Fibroblast of lung (primary cell): Measurements from ENCODE around the gene NXN. TPM values are rescaled to one million over a fixed set of nuclear protein-coding genes. Genes with fewer than 3 reads are reported as not detected.

Source experiments
- DNase-seq, 2 donors: peaks; one replicate each; pipeline versions ENCODE4 v3.0.0 to v3.0.0-alpha.2; 2010; ENCODE audit warnings: low read depth in 2 of 2
- H2AFZ ChIP-seq: 2 replicates; pipeline ENCODE4 v1.5.1; 2012; ENCODE audit warnings: low read length, control low read depth, inconsistent platforms
- H3K27ac ChIP-seq: 2 replicates; pipeline ENCODE4 v1.5.1; 2011; ENCODE audit warnings: low read length, control low read depth; ENCODE audit not compliant: insufficient read depth
- H3K27me3 ChIP-seq: 2 replicates; pipeline ENCODE4 v1.5.1; 2011; ENCODE audit warnings: mild to moderate bottlenecking, low read length; ENCODE audit not compliant: control insufficient read depth, insufficient read depth
- H3K36me3 ChIP-seq: 2 replicates; pipeline ENCODE4 v1.5.1; 2011; ENCODE audit warnings: low read length; ENCODE audit not compliant: control insufficient read depth, insufficient read depth
- H3K4me1 ChIP-seq: 2 replicates; pipeline ENCODE4 v1.5.1; 2011; ENCODE audit warnings: low read length; ENCODE audit not compliant: control insufficient read depth, insufficient read depth; ENCODE audit errors: extremely low read depth
- H3K4me2 ChIP-seq: 2 replicates; pipeline ENCODE4 v1.5.1; 2011; ENCODE audit warnings: low read length, control low read depth; ENCODE audit not compliant: insufficient read depth; ENCODE audit errors: extremely low read depth
- H3K4me3 ChIP-seq, 4 experiments: fragments of 200-600 bp in 1 of 4; sonication (generic) in 1 of 4; replicated peaks in 1 of 4; 2 replicates each; pipeline ENCODE4 v1.5.1; 2011 to 2016; ENCODE audit warnings: low read length in 4 of 4, low read depth in 3 of 4, mild to moderate bottlenecking in 3 of 4, control low read depth in 2 of 4, inconsistent platforms in 1 of 4, mixed read lengths in 1 of 4; ENCODE audit not compliant: insufficient read depth in 1 of 4; ENCODE audit errors: control extremely low read depth in 1 of 4
- H3K79me2 ChIP-seq: 2 replicates; pipeline ENCODE4 v1.5.1; 2012; ENCODE audit warnings: mild to moderate bottlenecking, low read length, inconsistent platforms; ENCODE audit not compliant: control insufficient read depth, insufficient read depth
- H3K9ac ChIP-seq: 2 replicates; pipeline ENCODE4 v1.5.1; 2011; ENCODE audit warnings: mild to moderate bottlenecking, low read length, control low read depth; ENCODE audit not compliant: insufficient read depth
- H3K9me3 ChIP-seq: 2 replicates; pipeline ENCODE4 v1.5.1; 2012; ENCODE audit warnings: low read depth, low read length; ENCODE audit not compliant: control insufficient read depth, insufficient read depth
- H4K20me1 ChIP-seq: 2 replicates; pipeline ENCODE4 v1.5.1; 2011; ENCODE audit warnings: low read length; ENCODE audit not compliant: control insufficient read depth, insufficient read depth; ENCODE audit errors: extremely low read depth
- EZH2 ChIP-seq: IDR thresholded peaks from 2 replicates; pipeline ENCODE4 v1.5.1; 2012; ENCODE audit warnings: low read length, control low read depth, mild to moderate bottlenecking; ENCODE audit errors: missing control alignments
- polyA plus RNA-seq, 2 donors: library from polyadenylated mRNA; depleted of rRNA in 1 of 2; stranded (reverse) in 1 of 2; unstranded in 1 of 2; fragments of >200 nt; gene quantifications; 2 replicates each; pipeline ENCODE4 v1.2.1, GENCODE V29; 2011 to 2012; ENCODE audit warnings: missing spikeins in 1 of 2
- total RNA-seq: library from RNA; depleted of rRNA; stranded (reverse); fragments of >200 nt; gene quantifications from 2 replicates; pipeline ENCODE4 v1.2.1, GENCODE V29; 2014
- TF ChIP-seq, protein P1 (sequence below), 2 donors: IDR thresholded peaks in 1 of 2; conservative IDR thresholded peaks in 1 of 2; 1 replicate in 1 of 2; 2 replicates in 1 of 2; pipeline ENCODE4 v1.5.1; 2011 to 2012; ENCODE audit warnings: low read length in 2 of 2, control low read depth in 1 of 2, inconsistent platforms in 1 of 2, low read depth in 1 of 2, mild to moderate bottlenecking in 1 of 2

NXN gene
- total and polyA plus RNA-seq, 2 donors (not counting 1 experiment from before 2014, with no cell fraction given) = 38.5 to 53.8 TPM

DNA sequence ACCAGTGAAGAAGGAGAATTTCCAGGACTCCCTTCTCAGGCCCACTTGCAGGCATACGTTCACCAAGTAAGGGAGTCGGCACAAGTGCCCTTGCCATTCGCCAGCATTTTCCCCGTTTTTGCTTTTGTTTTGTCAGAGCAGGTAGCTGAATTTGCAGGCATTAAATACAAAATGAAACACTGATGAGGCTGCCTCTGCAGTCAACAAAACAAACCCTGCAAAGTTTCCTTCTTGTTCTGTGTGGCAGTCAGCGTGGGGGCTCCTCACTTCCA lies 205.3 kb downstream of the NXN start:
- H3K27me3 ChIP-seq = no peaks in the 10 kb centered on the region
- no peak overlapping the region for H3K4me2 ChIP-seq
- no peak overlapping the region for H2AFZ ChIP-seq
- H3K4me3 ChIP-seq = no peak overlapping the region
- peaks cover 18% of the 10 kb centered on the region for H3K36me3 ChIP-seq
- H3K4me1 ChIP-seq = no peaks in the 10 kb centered on the region
- no peaks in the 10 kb centered on the region for H4K20me1 ChIP-seq
- H3K79me2 ChIP-seq = no peaks in the 10 kb centered on the region
- TF ChIP-seq, protein P1, sequence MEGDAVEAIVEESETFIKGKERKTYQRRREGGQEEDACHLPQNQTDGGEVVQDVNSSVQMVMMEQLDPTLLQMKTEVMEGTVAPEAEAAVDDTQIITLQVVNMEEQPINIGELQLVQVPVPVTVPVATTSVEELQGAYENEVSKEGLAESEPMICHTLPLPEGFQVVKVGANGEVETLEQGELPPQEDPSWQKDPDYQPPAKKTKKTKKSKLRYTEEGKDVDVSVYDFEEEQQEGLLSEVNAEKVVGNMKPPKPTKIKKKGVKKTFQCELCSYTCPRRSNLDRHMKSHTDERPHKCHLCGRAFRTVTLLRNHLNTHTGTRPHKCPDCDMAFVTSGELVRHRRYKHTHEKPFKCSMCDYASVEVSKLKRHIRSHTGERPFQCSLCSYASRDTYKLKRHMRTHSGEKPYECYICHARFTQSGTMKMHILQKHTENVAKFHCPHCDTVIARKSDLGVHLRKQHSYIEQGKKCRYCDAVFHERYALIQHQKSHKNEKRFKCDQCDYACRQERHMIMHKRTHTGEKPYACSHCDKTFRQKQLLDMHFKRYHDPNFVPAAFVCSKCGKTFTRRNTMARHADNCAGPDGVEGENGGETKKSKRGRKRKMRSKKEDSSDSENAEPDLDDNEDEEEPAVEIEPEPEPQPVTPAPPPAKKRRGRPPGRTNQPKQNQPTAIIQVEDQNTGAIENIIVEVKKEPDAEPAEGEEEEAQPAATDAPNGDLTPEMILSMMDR (conservative IDR thresholded peaks at IDR 0.05 in 1 of 2, IDR thresholded peaks at IDR 0.05 in 1 of 2; ENCODE audit: low read depth in 1 of 2, low read length in 2 of 2) = no peak
- TF ChIP-seq EZH2 = no peak
- no peak overlapping the region for H3K9ac ChIP-seq
- no peak for DNase-seq
- H3K9me3 ChIP-seq = no peaks in the 10 kb centered on the region
- H3K27ac ChIP-seq = no peak overlapping the region

DNA sequence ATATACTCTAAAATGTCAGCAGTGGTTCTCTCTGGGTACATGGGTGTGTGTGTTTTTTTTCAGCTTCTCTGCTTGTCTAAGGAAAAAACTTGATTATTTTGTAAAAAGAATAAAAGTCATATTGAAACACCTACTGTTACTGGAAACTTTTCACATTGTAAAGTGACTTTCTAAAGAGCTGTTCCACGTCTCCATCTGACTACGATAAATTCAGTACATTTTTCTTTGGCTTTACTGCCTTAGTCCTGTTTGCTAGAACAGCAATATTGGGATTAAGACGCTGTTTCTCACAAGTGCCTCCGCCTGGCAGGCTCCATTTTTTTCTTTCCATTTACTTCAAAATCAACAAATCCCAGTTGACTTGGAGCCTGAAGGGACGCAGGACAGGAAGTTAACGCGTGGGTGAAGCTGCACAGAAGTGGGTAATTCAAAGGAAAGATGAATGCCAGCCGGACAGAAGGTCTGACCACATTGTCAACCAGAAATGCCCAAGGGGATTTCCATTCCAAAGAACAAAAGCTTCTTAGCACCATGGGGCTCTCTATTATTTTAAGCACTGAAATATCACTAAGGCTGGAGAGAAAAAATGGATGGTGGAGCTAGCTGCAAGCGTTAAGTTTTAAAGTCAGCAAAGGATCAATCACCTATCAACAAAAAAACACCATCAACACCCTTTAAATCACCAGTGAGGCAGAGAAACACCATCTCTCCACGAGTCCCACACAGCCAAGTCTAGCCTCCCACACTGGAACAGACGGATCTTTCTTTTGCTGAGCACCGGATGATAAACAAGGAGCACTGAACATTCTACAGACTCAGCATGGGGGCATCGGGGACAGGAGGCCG lies 205.9 kb downstream of the NXN start:
- DNase-seq = peak in 1 of 2 donors; percentile 27
- Histone ChIP-seq H3K27me3 (no peaks in the 10 kb centered on the region), H3K4me3 (no peak overlapping the region), H3K9me3 (no peaks in the 10 kb centered on the region), H3K4me1 (no peaks in the 10 kb centered on the region), H2AFZ (no peak overlapping the region), H3K9ac (no peak overlapping the region), H3K27ac (no peak overlapping the region), H4K20me1 (no peaks in the 10 kb centered on the region), H3K79me2 (no peaks in the 10 kb centered on the region), H3K36me3 (peaks cover 17% of the 10 kb centered on the region), H3K4me2 (no peak overlapping the region)
- no peak for TF ChIP-seq EZH2
- TF ChIP-seq, protein P1 (conservative IDR thresholded peaks at IDR 0.05 in 1 of 2, IDR thresholded peaks at IDR 0.05 in 1 of 2; ENCODE audit: low read depth in 1 of 2, low read length in 2 of 2) = no peak

DNA sequence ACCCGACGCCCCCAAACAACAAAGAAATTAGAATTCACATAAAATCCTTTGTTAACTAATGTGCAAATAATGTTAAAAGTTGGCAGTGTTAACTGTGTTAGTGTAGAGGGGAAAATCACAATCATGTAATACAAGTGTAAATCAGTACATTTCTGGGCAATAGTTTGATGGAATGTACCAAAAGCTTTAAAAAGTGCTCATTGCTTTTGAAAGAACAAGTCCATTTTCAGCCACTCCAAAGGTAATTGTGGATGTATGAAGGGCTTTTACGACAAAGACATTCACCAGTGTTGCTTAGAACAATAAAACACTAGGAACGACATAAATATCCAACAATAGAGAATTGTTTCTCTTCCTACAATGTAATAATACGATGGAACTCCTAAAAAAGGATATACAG lies 206.6 kb downstream of the NXN start:
- Histone ChIP-seq H3K27ac (no peak overlapping the region), H3K9ac (no peak overlapping the region), H2AFZ (no peak overlapping the region), H3K36me3 (peaks cover 15% of the 10 kb centered on the region), H3K4me3 (no peak overlapping the region), H3K79me2 (no peaks in the 10 kb centered on the region), H3K9me3 (no peaks in the 10 kb centered on the region), H3K4me2 (no peak overlapping the region), H4K20me1 (no peaks in the 10 kb centered on the region), H3K4me1 (no peaks in the 10 kb centered on the region), H3K27me3 (no peaks in the 10 kb centered on the region)
- no peak for DNase-seq
- no peak for TF ChIP-seq EZH2
- TF ChIP-seq, protein P1 (conservative IDR thresholded peaks at IDR 0.05 in 1 of 2, IDR thresholded peaks at IDR 0.05 in 1 of 2; ENCODE audit: low read depth in 1 of 2, low read length in 2 of 2) = no peak
